ENCODE data around the gene GFER.
"Not testable (repeated sequence)": the region's sequence is repeated elsewhere in the genome, so short reads cannot be mapped to it uniquely, and the experiment has no call there.

GFER gene

GRCh38 chr16:1983544-1984346 lies at the start of gene GFER:
TSS of gene GFER (plus strand) at chr16:1984193. CDS start at chr16:1984219, 26 bp downstream.
- DNase-seq: no peak

DNA sequence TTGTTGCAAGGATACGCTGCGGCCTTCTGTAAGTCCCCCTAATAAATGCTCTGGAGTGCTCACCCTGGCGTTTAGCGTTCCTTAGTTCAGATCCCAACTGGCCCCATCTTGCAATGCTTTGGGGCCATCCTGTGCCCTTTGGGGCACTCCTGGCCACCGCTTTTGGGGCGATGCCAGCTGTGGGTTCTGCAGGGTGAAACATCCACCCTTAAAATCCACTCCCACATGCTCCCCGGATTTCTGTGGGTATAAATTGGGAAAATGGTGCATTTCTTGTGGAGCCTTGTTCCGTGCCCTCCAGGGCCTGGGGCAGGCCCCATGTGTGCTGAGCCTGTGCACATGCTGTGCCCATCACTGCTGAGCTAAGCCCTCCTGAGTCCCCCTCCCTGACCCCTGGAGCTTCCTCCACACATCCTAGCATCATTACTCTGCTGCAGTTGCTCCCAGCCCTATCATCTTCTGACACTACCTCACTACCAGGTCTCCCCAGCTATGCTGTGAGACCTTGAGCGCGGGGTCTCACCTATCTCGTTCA lies 47.0 kb upstream of the GFER start:
- DNase-seq: no peak

DNA sequence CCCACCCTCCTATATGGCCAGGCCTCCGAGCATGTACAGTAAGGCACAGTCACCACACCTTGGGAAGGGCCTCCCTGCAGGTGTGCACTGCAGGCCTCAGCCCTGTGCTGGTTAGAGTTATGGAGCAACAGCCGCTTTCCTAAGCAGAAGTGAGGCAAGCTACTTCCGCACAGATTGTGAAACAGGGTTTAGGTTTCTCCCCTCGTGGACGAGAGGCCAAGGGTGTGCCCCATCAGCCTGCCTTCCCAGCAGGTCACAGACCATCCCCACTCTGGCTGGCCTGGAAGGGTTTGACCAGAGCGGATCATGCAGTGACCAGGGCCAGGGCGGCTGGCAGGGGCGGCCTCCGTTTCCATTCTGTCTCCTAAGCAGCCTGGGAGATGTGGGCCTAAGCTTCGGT lies 45.7 kb upstream of the GFER start:
- no peak for DNase-seq

GRCh38 chr16:1938910-1939309 lies 45.1 kb upstream of the GFER start:
- DNase-seq: no peak

DNA sequence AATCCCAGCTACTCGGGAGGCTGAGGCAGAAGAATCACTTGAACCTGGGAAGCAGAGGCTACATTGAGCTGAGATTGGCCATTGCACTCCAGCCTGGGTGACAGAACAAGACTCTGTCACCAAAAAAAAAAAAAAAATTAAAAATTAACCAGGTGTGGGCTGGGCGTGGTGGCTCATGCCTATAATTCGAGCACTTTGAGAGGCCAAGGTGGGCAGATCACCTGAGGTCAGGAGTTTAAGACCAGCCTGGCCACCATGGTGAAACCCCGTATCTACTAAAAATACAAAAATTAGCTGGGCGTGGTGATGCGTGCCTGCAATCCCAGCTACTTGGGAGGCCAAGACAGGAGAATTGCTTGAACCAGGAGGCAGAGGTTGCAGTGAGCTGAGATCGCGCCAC lies 44.2 kb upstream of the GFER start:
- DNase-seq: not testable (repeated sequence)

- no peak for DNase-seq
Measured at GRCh38 chr16:1940273-1941161, 43.5 kb upstream of the GFER start.

GRCh38 chr16:1941162-1942046 lies 42.6 kb upstream of the GFER start:
- no peak for DNase-seq

- no peak for DNase-seq
Measured at GRCh38 chr16:1942047-1942809, 41.8 kb upstream of the GFER start.

GRCh38 chr16:1942810-1943726 lies 40.9 kb upstream of the GFER start, which contains the start of gene MSRB1:
TSS of gene MSRB1 (minus strand) at chr16:1943199. CDS start at chr16:1943156, 43 bp downstream.
- DNase-seq: peak; percentile 98

GRCh38 chr16:1944612-1945199 lies 39.3 kb upstream of the GFER start:
- DNase-seq: no peak

DNA sequence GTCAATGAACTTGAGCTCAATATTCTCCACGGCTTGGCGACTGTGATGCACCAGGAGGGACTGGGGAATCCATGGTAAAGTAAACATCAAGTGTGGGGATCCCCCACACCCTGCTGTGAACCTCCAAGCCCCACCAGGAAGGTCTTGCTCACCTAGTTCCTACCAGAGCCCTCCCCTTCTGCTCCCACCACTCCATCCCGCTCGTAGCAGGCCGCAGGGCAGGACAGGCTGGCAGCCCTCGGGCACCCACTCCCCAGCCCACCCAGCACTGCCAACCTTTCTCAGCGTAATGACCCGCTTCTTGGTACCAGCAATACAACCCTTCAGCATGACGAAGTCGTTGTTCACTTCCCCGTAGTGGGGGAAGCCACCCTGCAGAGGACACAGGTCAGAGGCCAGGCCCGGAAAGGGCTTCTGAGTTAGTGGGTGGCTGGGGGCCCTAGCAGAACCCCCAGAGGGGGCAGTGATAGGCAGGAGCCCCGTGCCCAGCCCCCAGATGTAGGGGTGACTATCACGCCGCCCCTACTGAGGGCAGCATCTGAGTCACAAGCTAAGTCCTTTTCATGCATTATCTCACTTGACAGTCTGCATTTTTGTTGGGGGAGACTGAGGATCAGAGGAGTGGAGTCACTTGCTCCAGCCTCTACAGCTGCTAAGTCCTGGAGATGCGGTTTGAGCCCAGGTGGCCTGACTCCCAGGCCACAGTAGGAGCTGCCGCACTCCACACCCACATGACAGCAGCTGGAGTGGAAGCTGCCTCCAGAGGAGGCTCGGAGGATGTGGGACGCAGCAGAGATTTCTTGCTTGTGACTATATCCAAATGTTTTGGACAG lies 38.2 kb upstream of the GFER start:
- no peak for DNase-seq

GRCh38 chr16:1946495-1947368 lies 37.3 kb upstream of the GFER start:
- DNase-seq: no peak

DNA sequence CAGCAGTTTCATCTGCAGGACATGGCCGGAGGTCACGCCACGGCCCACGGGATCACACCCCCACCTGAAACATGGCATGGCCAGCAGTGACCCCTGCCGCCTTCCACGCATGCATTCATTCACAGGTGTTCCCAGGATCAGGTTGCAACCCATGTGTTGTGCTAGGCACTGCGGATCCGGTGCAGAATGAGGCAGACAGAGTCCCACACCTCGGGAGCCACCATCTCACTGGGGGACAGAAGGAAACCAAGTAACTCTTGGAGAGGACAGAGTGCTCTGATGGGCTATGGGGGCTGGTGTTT lies 36.7 kb upstream of the GFER start:
- no peak for DNase-seq

GRCh38 chr16:1949507-1949906 lies 34.5 kb upstream of the GFER start:
- DNase-seq: no peak

- DNase-seq: no peak
Measured at GRCh38 chr16:1950047-1950446, 33.9 kb upstream of the GFER start.

DNA sequence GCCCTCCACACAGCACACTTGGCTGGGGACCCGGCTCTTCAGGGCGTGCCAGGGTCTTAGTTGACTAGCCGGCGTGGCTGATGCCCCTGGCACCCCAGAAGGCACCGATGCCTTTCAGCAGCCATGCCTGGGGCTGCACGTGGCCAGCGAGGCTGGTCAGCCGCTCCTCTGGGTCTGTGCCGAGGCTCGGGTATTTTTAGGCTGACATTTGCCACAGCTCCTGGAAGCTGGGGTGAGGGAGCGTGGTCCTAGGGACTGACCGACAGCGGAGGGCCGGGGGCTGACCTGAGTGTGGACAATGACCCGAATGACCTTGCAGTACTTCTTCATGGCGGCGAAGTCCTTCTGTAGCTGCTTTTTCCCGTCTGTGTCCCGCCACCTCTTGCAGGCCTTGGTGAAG lies 33.4 kb upstream of the GFER start:
- no peak for DNase-seq

DNA sequence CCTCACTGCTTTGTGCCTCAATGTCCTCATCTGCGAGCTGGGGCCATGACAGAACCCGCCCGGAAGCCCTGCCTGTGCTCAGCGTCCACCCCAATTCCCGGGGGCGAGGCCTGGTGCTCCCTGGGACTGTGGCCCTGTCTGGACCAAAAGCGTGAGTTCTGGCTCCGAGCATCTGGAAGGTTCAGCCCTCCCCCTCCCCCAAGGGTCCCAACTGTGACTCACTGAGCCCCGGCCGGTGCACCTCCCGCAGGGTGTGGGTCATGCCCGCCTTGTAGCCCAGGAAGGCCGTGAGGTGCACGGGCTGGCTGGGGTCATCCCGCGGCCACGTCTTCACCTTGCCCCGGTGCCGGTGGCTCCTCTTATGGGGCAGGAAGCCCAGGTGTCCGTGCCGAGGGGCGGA lies 30.3 kb upstream of the GFER start:
- no peak for DNase-seq

DNA sequence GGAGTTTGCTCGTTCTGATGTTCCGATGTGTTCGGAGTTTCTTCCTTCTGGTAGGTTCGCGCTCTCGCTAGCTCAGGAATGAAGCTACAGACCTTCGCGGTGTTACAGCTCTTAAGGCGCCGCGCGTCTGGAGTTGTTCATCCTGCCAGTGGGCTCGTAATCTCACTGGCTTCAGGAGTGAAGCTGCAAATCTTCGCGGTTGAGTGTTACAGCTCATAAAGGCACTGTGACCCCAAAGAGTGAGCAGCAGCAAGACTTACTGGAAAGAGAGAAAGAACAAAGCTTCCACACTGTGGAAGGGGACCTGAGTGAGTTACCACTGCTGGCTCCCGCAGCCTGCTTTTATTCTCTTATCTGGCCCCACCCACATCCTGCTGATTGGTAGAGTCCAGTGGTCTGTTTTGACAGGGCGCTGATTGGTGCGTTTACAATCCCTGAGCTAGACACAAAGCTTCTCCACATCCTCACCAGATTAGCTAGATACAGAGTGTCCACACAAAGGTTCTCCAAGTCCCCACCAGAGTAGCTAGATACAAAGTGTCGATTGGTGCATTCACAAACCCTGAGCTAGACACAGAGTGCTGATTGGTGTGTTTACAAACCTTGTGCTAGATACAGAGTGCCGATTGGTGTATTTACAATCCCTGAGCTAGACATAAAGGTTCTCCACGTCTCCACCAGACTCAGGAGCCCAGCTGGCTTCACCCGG lies 26.4 kb upstream of the GFER start:
- not testable (repeated sequence) for DNase-seq

Measured in activated T-cell treated with anti-CD3 and anti-CD28 coated beads for 4 hours (primary cell).